ENCODE data around the gene CERK. TPM values are rescaled to one million over a fixed set of nuclear protein-coding genes. Genes with fewer than 3 reads are reported as not detected.

Gene CERK
- total and polyA plus RNA-seq, 9 of the 15 experiments (the other 6 are each of a cell fraction or from before 2014, with no cell fraction given) = 1.1 to 14.9 (median 8.7) TPM

DNA sequence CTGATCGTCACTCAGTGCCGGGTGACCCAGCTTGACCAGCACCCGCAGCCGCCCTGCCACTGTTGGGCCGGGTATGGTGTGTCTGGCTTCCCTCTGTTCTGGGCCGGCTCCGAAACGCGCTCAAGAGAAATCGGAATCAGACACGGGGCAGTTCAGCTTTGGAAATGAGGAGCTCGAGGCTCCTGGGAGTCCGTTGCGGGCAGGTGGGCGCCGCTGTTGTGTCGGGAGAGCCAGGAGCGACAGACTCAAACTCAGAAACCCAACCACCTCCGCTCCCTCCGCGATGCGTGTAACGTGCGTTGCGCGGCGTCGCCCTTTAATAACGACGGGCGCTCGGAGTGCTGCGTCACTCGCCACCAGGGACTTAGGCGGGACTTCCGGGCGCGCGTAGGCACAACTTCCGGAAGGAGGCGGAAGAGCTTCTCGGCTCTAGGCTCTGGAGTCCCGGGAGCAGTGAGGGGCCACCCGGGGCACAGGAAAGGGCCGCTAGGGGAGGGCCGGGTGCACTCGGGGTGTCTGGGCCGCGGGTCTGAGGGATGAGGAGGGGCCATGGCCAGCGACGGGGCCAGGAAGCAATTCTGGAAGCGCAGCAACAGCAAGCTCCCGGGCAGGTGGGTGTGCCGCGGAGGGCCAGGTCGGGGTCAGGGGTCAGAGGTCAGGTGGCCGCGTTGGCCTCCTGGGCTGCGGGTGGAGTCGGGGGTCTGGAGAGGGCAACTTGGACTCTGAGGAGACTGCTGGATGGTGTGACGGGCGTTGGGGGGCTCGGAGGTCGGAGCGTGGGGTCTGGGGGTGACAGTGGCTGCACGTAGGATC, 24.4 kb upstream of the CERK start, which contains the start of gene TBC1D22A (continued):
- peak; percentile 64; the same call in 1 of the 2 replicates for TF ChIP-seq ARID4B (CRISPR knock-in tag; IDR thresholded peaks at IDR 0.05)
- TF ChIP-seq NCOA2 (IDR thresholded peaks at IDR 0.05; ENCODE audit: partially characterized antibody in 2 of 2) = no peak
- no peak for TF ChIP-seq ZNF609 (CRISPR knock-in tag; IDR thresholded peaks at IDR 0.05; ENCODE audit: borderline replicate concordance)
- no peak for TF ChIP-seq ARHGAP35 (IDR thresholded peaks at IDR 0.05; ENCODE audit: partially characterized antibody)
- no peak for TF ChIP-seq ZNF143 (CRISPR knock-in tag; IDR thresholded peaks at IDR 0.05)
- TF ChIP-seq, protein P1, sequence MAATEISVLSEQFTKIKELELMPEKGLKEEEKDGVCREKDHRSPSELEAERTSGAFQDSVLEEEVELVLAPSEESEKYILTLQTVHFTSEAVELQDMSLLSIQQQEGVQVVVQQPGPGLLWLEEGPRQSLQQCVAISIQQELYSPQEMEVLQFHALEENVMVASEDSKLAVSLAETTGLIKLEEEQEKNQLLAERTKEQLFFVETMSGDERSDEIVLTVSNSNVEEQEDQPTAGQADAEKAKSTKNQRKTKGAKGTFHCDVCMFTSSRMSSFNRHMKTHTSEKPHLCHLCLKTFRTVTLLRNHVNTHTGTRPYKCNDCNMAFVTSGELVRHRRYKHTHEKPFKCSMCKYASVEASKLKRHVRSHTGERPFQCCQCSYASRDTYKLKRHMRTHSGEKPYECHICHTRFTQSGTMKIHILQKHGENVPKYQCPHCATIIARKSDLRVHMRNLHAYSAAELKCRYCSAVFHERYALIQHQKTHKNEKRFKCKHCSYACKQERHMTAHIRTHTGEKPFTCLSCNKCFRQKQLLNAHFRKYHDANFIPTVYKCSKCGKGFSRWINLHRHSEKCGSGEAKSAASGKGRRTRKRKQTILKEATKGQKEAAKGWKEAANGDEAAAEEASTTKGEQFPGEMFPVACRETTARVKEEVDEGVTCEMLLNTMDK (IDR thresholded peaks at IDR 0.05; ENCODE audit: borderline replicate concordance, insufficient read depth, low read depth, low read length, poor library complexity, severe bottlenecking) = no peak
- no peak for TF ChIP-seq ZBTB26 (CRISPR knock-in tag; IDR thresholded peaks at IDR 0.05)
- no peak for TF ChIP-seq ZFPM2 (CRISPR knock-in tag; IDR thresholded peaks at IDR 0.05)
- no peak for TF ChIP-seq ZSCAN32 (CRISPR knock-in tag; IDR thresholded peaks at IDR 0.05)
- no peak for TF ChIP-seq TAF7 (tag; IDR thresholded peaks at IDR 0.05)
- TF ChIP-seq, protein P2, sequence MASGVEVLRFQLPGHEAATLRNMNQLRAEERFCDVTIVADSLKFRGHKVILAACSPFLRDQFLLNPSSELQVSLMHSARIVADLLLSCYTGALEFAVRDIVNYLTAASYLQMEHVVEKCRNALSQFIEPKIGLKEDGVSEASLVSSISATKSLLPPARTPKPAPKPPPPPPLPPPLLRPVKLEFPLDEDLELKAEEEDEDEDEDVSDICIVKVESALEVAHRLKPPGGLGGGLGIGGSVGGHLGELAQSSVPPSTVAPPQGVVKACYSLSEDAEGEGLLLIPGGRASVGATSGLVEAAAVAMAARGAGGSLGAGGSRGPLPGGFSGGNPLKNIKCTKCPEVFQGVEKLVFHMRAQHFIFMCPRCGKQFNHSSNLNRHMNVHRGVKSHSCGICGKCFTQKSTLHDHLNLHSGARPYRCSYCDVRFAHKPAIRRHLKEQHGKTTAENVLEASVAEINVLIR (CRISPR knock-in tag; IDR thresholded peaks at IDR 0.05) = peak; percentile 96
- no peak for TF ChIP-seq ZNF146 (CRISPR knock-in tag; IDR thresholded peaks at IDR 0.05; ENCODE audit: unreplicated experiment)
